Astrocyte of the cerebellum (primary cell): ENCODE data around the gene FAM83B.
"Not testable (repeated sequence)": the region's sequence is repeated elsewhere in the genome, so short reads cannot be mapped to it uniquely, and the experiment has no call there.

Source experiments
- DNase-seq: peaks from one replicate; pipeline ENCODE4 v3.0.0-alpha.2; 2011; ENCODE audit warnings: low read depth
- H3K4me3 ChIP-seq: 2 replicates; pipeline ENCODE4 v1.5.1; 2011; ENCODE audit warnings: mild to moderate bottlenecking, low read depth, low read length, moderate library complexity
- CTCF ChIP-seq: IDR thresholded peaks from 2 replicates; pipeline ENCODE4 v1.5.1; 2012; ENCODE audit warnings: low read length, low read depth, moderate library complexity, mild to moderate bottlenecking; ENCODE audit errors: missing control alignments
- in situ Hi-C: cut with HindIII; loops from 2 replicates; pipeline ENCODE4 v1.10.0; 2017; ENCODE audit warnings: low sequenced_read_pairs

Gene FAM83B

GRCh38 chr6:54878718-54879117 is 32.1 kb downstream of the FAM83B start:
- H3K4me3 ChIP-seq: no peak overlapping the region
- TF ChIP-seq CTCF: no peak
- no peak for DNase-seq
- in situ Hi-C loops: no loop called here

DNA sequence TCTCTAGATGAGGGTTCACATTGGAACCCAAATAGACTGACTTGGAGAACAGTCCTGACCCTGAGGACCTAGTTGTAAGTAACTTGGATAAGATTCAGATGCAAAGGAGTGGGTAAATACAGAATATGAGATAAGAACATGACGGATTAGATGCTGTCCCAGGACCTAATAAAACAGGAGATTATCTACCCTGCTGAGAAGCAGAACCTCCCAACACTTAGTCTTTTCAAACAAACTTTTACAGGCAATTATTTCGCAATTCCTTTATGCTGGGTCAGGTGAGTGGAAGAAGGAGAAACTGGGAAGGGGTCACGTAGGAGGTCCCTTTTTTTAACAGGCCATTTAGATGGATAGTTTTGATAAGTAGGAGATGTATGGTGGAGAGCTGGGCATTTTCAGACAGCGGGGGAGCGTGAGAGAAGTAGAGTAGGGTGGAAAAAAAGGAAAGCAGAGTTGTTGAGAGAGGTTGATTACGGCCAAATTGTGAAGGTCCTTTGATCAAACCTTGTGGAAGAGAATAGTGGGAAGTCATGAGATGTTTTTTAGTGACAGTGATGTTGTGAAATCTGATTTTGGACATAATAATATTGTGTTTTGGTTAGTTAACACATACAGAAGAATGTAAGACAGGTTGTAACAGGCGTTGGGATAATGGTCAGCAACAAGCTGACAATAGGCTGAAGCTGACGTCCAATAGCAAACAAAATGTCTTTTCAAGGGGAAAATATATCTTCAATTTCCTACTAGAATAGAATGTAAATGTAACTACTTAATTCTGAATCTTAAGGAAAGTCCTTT is 32.8 kb downstream of the FAM83B start:
- no peak for DNase-seq
- no peak for TF ChIP-seq CTCF
- in situ Hi-C loops: no loop called here
- H3K4me3 ChIP-seq: no peak overlapping the region

- in situ Hi-C loops: no loop called here
- H3K4me3 ChIP-seq: no peak overlapping the region
- no peak for TF ChIP-seq CTCF
- DNase-seq: no peak
Observed at GRCh38 chr6:54881067-54881730, 34.6 kb downstream of the FAM83B start.

- DNase-seq, H3K4me3 ChIP-seq, in situ Hi-C loops: not testable (repeated sequence)
Observed at GRCh38 chr6:54881891-54882290, 35.3 kb downstream of the FAM83B start.

- no peak for DNase-seq
- no peak for TF ChIP-seq CTCF
- H3K4me3 ChIP-seq: no peak overlapping the region
- in situ Hi-C loops: no loop called here
Observed at GRCh38 chr6:54886932-54887584, 40.5 kb downstream of the FAM83B start.

DNA sequence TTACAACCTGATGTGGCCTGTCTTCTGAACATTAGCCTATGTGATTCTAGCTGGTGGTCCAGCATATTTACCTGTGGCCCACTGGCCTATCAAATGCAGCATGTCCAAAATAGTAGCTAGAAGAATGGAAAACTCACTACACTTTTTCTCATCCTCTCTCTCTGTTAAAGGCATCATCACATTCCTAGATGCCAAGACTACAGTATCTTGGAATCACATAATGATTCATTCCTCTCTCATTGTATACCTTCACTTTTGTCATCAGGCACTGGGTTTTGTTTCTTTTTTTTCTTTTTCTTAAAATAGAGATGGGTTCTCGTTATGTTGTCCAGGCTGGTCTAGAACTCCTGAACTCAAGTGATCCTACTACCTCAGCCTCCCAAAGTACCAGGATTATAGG is 45.0 kb downstream of the FAM83B start:
- no peak for TF ChIP-seq CTCF
- DNase-seq: no peak
- in situ Hi-C loops: no loop called here

GRCh38 chr6:54892831-54893230 is 46.3 kb downstream of the FAM83B start:
- in situ Hi-C loops: no loop called here
- DNase-seq: no peak
- H3K4me3 ChIP-seq: no peak overlapping the region
- no peak for TF ChIP-seq CTCF

More for the DNA sequence above, 45.0 kb downstream of the FAM83B start:
- no peak overlapping the region for H3K4me3 ChIP-seq
